A549 (cell line): ENCODE results near the gene TDP2. TPM values are rescaled to one million over a fixed set of nuclear protein-coding genes. Genes with fewer than 3 reads are reported as not detected.

Experiments used
- ATAC-seq, 2 experiments: fragments of 200-7000 bp in 1 of 2; fragments of >200 bp in 1 of 2; cut with Nextera tagmentation in 1 of 2; cut with Tn5 transposase in 1 of 2; 3 replicates each; pipeline versions ENCODE4 v1.8.0 to v1.9.1; 2018 to 2020; ENCODE audit warnings: mild to moderate bottlenecking in 1 of 2, moderate library complexity in 1 of 2
- CTCF ChIA-PET: fragments of 300-600 bp; sonication (Branson Sonifier 250); formaldehyde crosslinking; extraction: SDS; loops from one replicate; lab custom pipeline; 2021; ENCODE audit warnings: antibody characterized with exemption, inconsistent platforms; lab: Yijun Ruan, JAX
- POLR2A ChIA-PET: fragments of 350-600 bp; formaldehyde crosslinking; extraction: SDS; loops from one replicate; lab custom pipeline; 2021; ENCODE audit warnings: antibody characterized with exemption, inconsistent platforms; lab: Yijun Ruan, JAX
- DNase-seq, 2 experiments: peaks; one replicate each; pipeline versions ENCODE4 v3.0.0 to v3.0.0-alpha.2; 2011 to 2016; ENCODE audit warnings: low read depth in 1 of 2, low spot score in 1 of 2
- FAIRE-seq: peaks from 2 replicates; lab custom pipeline; 2011; peaks lifted over from hg19 to GRCh38; lab: Jason Lieb, UNC
- H3K27ac ChIP-seq, 2 experiments: fragments of >200 bp; sonication (Bioruptor Twin); formaldehyde crosslinking; 3 replicates each; pipeline ENCODE4 v1.5.1; 2016 to 2017
- H3K4me1 ChIP-seq: fragments of >200 bp; sonication (Bioruptor Twin); formaldehyde crosslinking; 3 replicates; pipeline ENCODE4 v1.6.1; 2016
- H3K4me2 ChIP-seq: fragments of >200 bp; sonication (Bioruptor Twin); formaldehyde crosslinking; 3 replicates; pipeline ENCODE4 v1.6.1; 2016
- H3K4me3 ChIP-seq: fragments of >200 bp; sonication (Bioruptor Twin); formaldehyde crosslinking; 3 replicates; pipeline ENCODE4 v1.5.1; 2016
- H3K9me3 ChIP-seq: fragments of >200 bp; sonication (Bioruptor Twin); formaldehyde crosslinking; 3 replicates; pipeline ENCODE4 v1.6.1; 2016
- BCL3 ChIP-seq: fragments of >200 bp; sonication (Bioruptor Twin); formaldehyde crosslinking; IDR thresholded peaks from 3 replicates; pipeline ENCODE4 v1.6.1; 2016
- BHLHE40 ChIP-seq: IDR thresholded peaks from 2 replicates; pipeline ENCODE4 v1.6.1; 2012; ENCODE audit warnings: low read depth, low read length, inconsistent platforms
- CBX2 ChIP-seq: fragments of 200-600 bp; sonication (generic); IDR thresholded peaks from 2 replicates; pipeline ENCODE4 v1.6.1; 2016; ENCODE audit warnings: low read depth, mild to moderate bottlenecking, borderline replicate concordance
- CHD2 ChIP-seq: fragments of 150-350 bp; IDR thresholded peaks from 2 replicates; pipeline ENCODE4 v1.6.1; 2014; ENCODE audit warnings: low read length; ENCODE audit not compliant: partially characterized antibody
- CHD4 ChIP-seq: fragments of 200-600 bp; sonication (generic); IDR thresholded peaks from 2 replicates; pipeline ENCODE4 v1.6.1; 2016; ENCODE audit warnings: antibody characterized with exemption, mild to moderate bottlenecking, borderline replicate concordance
- EHF ChIP-seq: fragments of 250-450 bp; sonication (Bioruptor Pico); IDR thresholded peaks from 2 replicates; pipeline ENCODE4 v1.5.0; 2020; ENCODE audit warnings: mild to moderate bottlenecking
- EP300 ChIP-seq, 2 experiments: fragments of >200 bp; sonication (Bioruptor Twin); formaldehyde crosslinking; IDR thresholded peaks; 2 replicates in 1 of 2; 3 replicates in 1 of 2; pipeline ENCODE4 v1.6.1; 2016 to 2017
- FOSB ChIP-seq: fragments of 250-450 bp; sonication (Bioruptor Pico); IDR thresholded peaks from 2 replicates; pipeline ENCODE4 v1.5.0; 2020; ENCODE audit warnings: mild to moderate bottlenecking, moderate library complexity
- FOSL2 ChIP-seq, 2 experiments: fragments of 450-650 bp in 1 of 2; fragments of >200 bp in 1 of 2; sonication (Bioruptor Twin) in 1 of 2; formaldehyde crosslinking; IDR thresholded peaks; 2 replicates each; pipeline versions ENCODE4 v1.5.0 to v1.6.1; 2016 to 2020; ENCODE audit warnings: mild to moderate bottlenecking in 1 of 2, moderate library complexity in 1 of 2
- FOXS1 ChIP-seq: fragments of 250-450 bp; sonication (Bioruptor Pico); IDR thresholded peaks from 2 replicates; pipeline ENCODE4 v1.5.0; 2020; ENCODE audit warnings: mild to moderate bottlenecking, moderate library complexity
- HDAC2 ChIP-seq: fragments of 200-600 bp; sonication (generic); IDR thresholded peaks from 2 replicates; pipeline ENCODE4 v1.6.1; 2016
- HES2 ChIP-seq: fragments of >200 bp; sonication (Bioruptor Twin); formaldehyde crosslinking; IDR thresholded peaks from 2 replicates; pipeline ENCODE4 v1.6.1; 2016
- HOXB13 ChIP-seq: fragments of 250-450 bp; sonication (Bioruptor Pico); IDR thresholded peaks from 2 replicates; pipeline ENCODE4 v1.5.0; 2020; ENCODE audit warnings: low read depth, mild to moderate bottlenecking, moderate library complexity
- HOXB5 ChIP-seq: fragments of 250-450 bp; sonication (Bioruptor Pico); IDR thresholded peaks from 2 replicates; pipeline ENCODE4 v1.5.0; 2020; ENCODE audit warnings: mild to moderate bottlenecking, moderate library complexity
- KDM1A ChIP-seq: fragments of 200-600 bp; sonication (generic); IDR thresholded peaks from 2 replicates; pipeline ENCODE4 v1.6.1; 2016; ENCODE audit warnings: low read depth, mild to moderate bottlenecking
- KDM5A ChIP-seq: fragments of 200-600 bp; sonication (generic); IDR thresholded peaks from 2 replicates; pipeline ENCODE4 v1.6.1; 2016; ENCODE audit warnings: antibody characterized with exemption, mild to moderate bottlenecking
- NFE2L2 ChIP-seq: fragments of 150-350 bp; conservative IDR thresholded peaks from 2 replicates; pipeline ENCODE4 v1.6.1; 2014; ENCODE audit warnings: low read length
- NR3C1 ChIP-seq: fragments of >200 bp; sonication (Bioruptor Twin); formaldehyde crosslinking; IDR thresholded peaks from 3 replicates; pipeline ENCODE4 v1.6.1; 2017
- PBX3 ChIP-seq: IDR thresholded peaks from 2 replicates; pipeline ENCODE4 v1.6.1; 2012
- POLR2A ChIP-seq: IDR thresholded peaks from 2 replicates; pipeline ENCODE4 v1.6.1; 2012; ENCODE audit warnings: mild to moderate bottlenecking, low read length
- RAD21 ChIP-seq, 2 experiments: fragments of >200 bp in 1 of 2; sonication (Bioruptor Twin) in 1 of 2; formaldehyde crosslinking in 1 of 2; IDR thresholded peaks in 1 of 2; conservative IDR thresholded peaks in 1 of 2; 2 replicates in 1 of 2; 3 replicates in 1 of 2; pipeline ENCODE4 v1.6.1; 2012 to 2018; ENCODE audit warnings: inconsistent platforms in 1 of 2
- RARB ChIP-seq: fragments of 250-450 bp; sonication (Bioruptor Pico); IDR thresholded peaks from 2 replicates; pipeline ENCODE4 v1.8.0; 2021; ENCODE audit warnings: mild to moderate bottlenecking, moderate library complexity
- RCOR1 ChIP-seq: fragments of 150-350 bp; IDR thresholded peaks from 2 replicates; pipeline ENCODE4 v1.6.1; 2014; ENCODE audit warnings: antibody characterized with exemption, low read length, low read depth
- RFX5 ChIP-seq: fragments of 450-650 bp; IDR thresholded peaks from 2 replicates; pipeline ENCODE4 v1.7.1; 2014; ENCODE audit warnings: antibody characterized with exemption, mild to moderate bottlenecking, moderate library complexity
- SREBF2 ChIP-seq: fragments of 450-650 bp; IDR thresholded peaks from 2 replicates; pipeline ENCODE4 v1.6.1; 2014; ENCODE audit warnings: mild to moderate bottlenecking, moderate library complexity
- TFCP2L1 ChIP-seq: fragments of 250-450 bp; sonication (Bioruptor Pico); IDR thresholded peaks from 2 replicates; pipeline ENCODE4 v1.5.0; 2021; ENCODE audit warnings: mild to moderate bottlenecking
- TP53 ChIP-seq: fragments of 250-450 bp; sonication (Bioruptor Pico); IDR thresholded peaks from 2 replicates; pipeline ENCODE4 v1.5.0; 2021; ENCODE audit warnings: mild to moderate bottlenecking, moderate library complexity
- USF2 ChIP-seq: fragments of 450-650 bp; IDR thresholded peaks from 2 replicates; pipeline ENCODE4 v1.6.1; 2014; ENCODE audit warnings: antibody characterized with exemption
- ZC3H11A ChIP-seq: fragments of 450-650 bp; IDR thresholded peaks from 2 replicates; pipeline ENCODE4 v1.6.1; 2014; ENCODE audit warnings: antibody characterized with exemption, mild to moderate bottlenecking
- ZNF302 ChIP-seq: fragments of 250-450 bp; sonication (Bioruptor Pico); IDR thresholded peaks from 2 replicates; pipeline ENCODE4 v1.9.0; 2021; ENCODE audit warnings: inconsistent platforms, mild to moderate bottlenecking, moderate library complexity
- ZSCAN20 ChIP-seq: fragments of 250-450 bp; sonication (Bioruptor Pico); IDR thresholded peaks from 2 replicates; pipeline ENCODE4 v1.8.0; 2022; ENCODE audit warnings: mild to moderate bottlenecking, moderate library complexity
- WGBS: methylation state at CpG from one replicate; pipeline ENCODE4 v1.1.6; 2017; ENCODE audit errors: missing lambda C conversion rate; 5-methylcytosine and 5-hydroxymethylcytosine counted together
- polyA plus RNA-seq, 4 experiments: library from polyadenylated mRNA; depleted of rRNA in 3 of 4; stranded (reverse); fragments of >200 nt; fragmentation: RNase III in 1 of 4; extraction: RNeasy Plus Mini Kit Qiagen cat#74134 plus additional on column Dnase treatment in 1 of 4; gene quantifications; 2 replicates in 3 of 4; 3 replicates in 1 of 4; pipeline ENCODE4 v1.2.3, GENCODE V29; 2011 to 2017

The TDP2 gene
- polyA plus RNA-seq, 2 of the 4 experiments (the other 2 are of a cell fraction) = 52.6 to 91.7 TPM

- peaks cover 5% of the 10 kb centered on the region; the same call in 2 of the 3 replicates for H3K9me3 ChIP-seq
- no peak for ATAC-seq
- no peak for FAIRE-seq
- no peak for TF ChIP-seq ZSCAN20 (CRISPR knock-in tag)
- no peak for TF ChIP-seq RCOR1
- no peak for TF ChIP-seq BCL3
- no peak for TF ChIP-seq CBX2
- no peak for TF ChIP-seq HOXB5 (CRISPR knock-in tag)
- TF ChIP-seq CHD2 = no peak
- no peak for TF ChIP-seq HOXB13 (CRISPR knock-in tag)
- TF ChIP-seq HDAC2 = no peak
- TF ChIP-seq KDM1A = no peak
- no peak for TF ChIP-seq ZNF302
- TF ChIP-seq ZC3H11A = no peak
- TF ChIP-seq RARB (CRISPR knock-in tag) = no peak
- TF ChIP-seq FOSL2 (IDR thresholded peaks at IDR 0.05) = no peak
- TF ChIP-seq FOSL2 (CRISPR knock-in tag; IDR thresholded peaks at IDR 0.05) = no peak
- no peak for TF ChIP-seq FOXS1 (CRISPR knock-in tag)
- H3K4me1 ChIP-seq = no peaks in the 10 kb centered on the region
- DNase-seq = no peak
- no peak overlapping the region for H3K4me2 ChIP-seq
- no peak overlapping the region for H3K4me3 ChIP-seq
- CTCF ChIA-PET = no interaction called here
- POLR2A ChIA-PET = no interaction called here
- 87% methylated on average over 5 of the region's 5 CpGs for WGBS
- no peak overlapping the region for H3K27ac ChIP-seq
These were observed 35.7 kb downstream of the TDP2 start for GRCh38 chr6:24630856-24631505.

- Histone ChIP-seq H3K9me3 (no peaks in the 10 kb centered on the region), H3K4me3 (no peak overlapping the region), H3K4me2 (no peak overlapping the region), H3K4me1 (no peaks in the 10 kb centered on the region), H3K27ac (no peak overlapping the region)
- ChIA-PET POLR2A (interaction anchor here (0.6 kb wide), 1 partner anchor 99 kb away, joined by 3 read pairs; no protein-coding TSS in a partner anchor), CTCF (interaction anchor here (0.7 kb wide), 1 partner anchor 79 kb away, joined by 5 read pairs; no protein-coding TSS in a partner anchor)
- DNase-seq = no peak
- WGBS = 94% methylated on average over 7 of the region's 7 CpGs
- no peak for TF ChIP-seq RAD21 (conservative IDR thresholded peaks at IDR 0.05 in 1 of 2, IDR thresholded peaks at IDR 0.05 in 1 of 2)
- TF ChIP-seq RFX5 = no peak
- TF ChIP-seq FOSB (CRISPR knock-in tag) = no peak
- no peak for FAIRE-seq
- no peak for ATAC-seq
These were observed 44.9 kb downstream of the TDP2 start for GRCh38 chr6:24621626-24622289.

- FAIRE-seq = no peak
- DNase-seq = no peak
- POLR2A ChIA-PET = no interaction called here
- no peak for TF ChIP-seq FOXS1 (CRISPR knock-in tag)
- no peak for TF ChIP-seq HOXB13 (CRISPR knock-in tag)
- TF ChIP-seq EP300 (IDR thresholded peaks at IDR 0.05) = no peak
- TF ChIP-seq POLR2A = no peak
- TF ChIP-seq NR3C1 = no peak
- TF ChIP-seq KDM5A = no peak
- TF ChIP-seq EHF = no peak
- TF ChIP-seq FOSB (CRISPR knock-in tag) = no peak
- TF ChIP-seq USF2 = no peak
- TF ChIP-seq HDAC2 = no peak
- no peak for TF ChIP-seq CHD4
- TF ChIP-seq NFE2L2 = no peak
- TF ChIP-seq PBX3 = no peak
- TF ChIP-seq BHLHE40 = no peak
- no peak for TF ChIP-seq TFCP2L1 (CRISPR knock-in tag)
- TF ChIP-seq HES2 = no peak
- TF ChIP-seq SREBF2 = no peak
- no peak for TF ChIP-seq BCL3
- no peak for TF ChIP-seq TP53 (CRISPR knock-in tag)
These were observed 46.1 kb downstream of the TDP2 start for GRCh38 chr6:24620637-24621036.

More at GRCh38 chr6:24620637-24621036, 46.1 kb downstream of the TDP2 start:
- H3K9me3 ChIP-seq = no peaks in the 10 kb centered on the region
- no peak overlapping the region for H3K27ac ChIP-seq
- CTCF ChIA-PET = no interaction called here
- H3K4me2 ChIP-seq = no peak overlapping the region
- no peak for ATAC-seq
- no peak overlapping the region for H3K4me3 ChIP-seq
- WGBS = 96% methylated on average over 3 of the region's 3 CpGs
- H3K4me1 ChIP-seq = no peaks in the 10 kb centered on the region
